Aorta (tissue), 5 donors: ENCODE data around the gene MAML3. TPM values are rescaled to one million over a fixed set of nuclear protein-coding genes. Genes with fewer than 3 reads are reported as not detected.

Source experiments
- ATAC-seq: fragments of 200-7000 bp; cut with Tn5 transposase; one replicate; pipeline ENCODE4 v1.9.1; 2022; ENCODE audit warnings: moderate library complexity; ENCODE audit not compliant: low FRiP score
- DNase-seq, 2 donors: peaks; one replicate each; pipeline ENCODE4 v3.0.0-alpha.2; 2020
- H3K27ac ChIP-seq, 2 donors: one replicate each; pipeline ENCODE4 v1.5.1; 2013; ENCODE audit warnings: low read length in 2 of 2, mild to moderate bottlenecking in 2 of 2, moderate library complexity in 2 of 2, control low read depth in 1 of 2, inconsistent platforms in 1 of 2, low read depth in 1 of 2
- H3K27me3 ChIP-seq, 2 donors: one replicate each; pipeline ENCODE4 v1.6.1; 2013; ENCODE audit warnings: control low read depth in 1 of 2, low read length in 1 of 2, mild to moderate bottlenecking in 1 of 2, moderate library complexity in 1 of 2; ENCODE audit not compliant: insufficient read depth in 2 of 2, control insufficient read depth in 1 of 2
- H3K36me3 ChIP-seq, 2 donors: one replicate each; pipeline ENCODE4 v1.6.1; 2013; ENCODE audit warnings: control low read depth in 1 of 2, low read length in 1 of 2, mild to moderate bottlenecking in 1 of 2; ENCODE audit not compliant: insufficient read depth in 2 of 2, control insufficient read depth in 1 of 2
- H3K4me1 ChIP-seq, 2 donors: one replicate each; pipeline ENCODE4 v1.6.1; 2013; ENCODE audit warnings: low read length in 2 of 2, control low read depth in 1 of 2, mild to moderate bottlenecking in 1 of 2, moderate library complexity in 1 of 2; ENCODE audit not compliant: insufficient read depth in 2 of 2, control insufficient read depth in 1 of 2
- H3K4me3 ChIP-seq, 2 donors: one replicate each; pipeline ENCODE4 v1.5.1; 2013; ENCODE audit warnings: low read length in 2 of 2, control low read depth in 1 of 2, mild to moderate bottlenecking in 1 of 2
- H3K9me3 ChIP-seq: one replicate; pipeline ENCODE4 v1.6.1; 2013; ENCODE audit warnings: mild to moderate bottlenecking, low read length; ENCODE audit not compliant: control insufficient read depth
- WGBS, 2 donors: extraction: QIAGEN DNeasy Blood & Tissue Kit; methylation state at CpG; one replicate each; pipeline ENCODE4 v1.1.7; 2013; 5-methylcytosine and 5-hydroxymethylcytosine counted together
- intact Hi-C, 2 donors: fragments of 100-400 bp; cut with DNase I; formaldehyde crosslinking; loops; one replicate each; pipeline versions ENCODE4 v1.14.2 to v1.15.0; 2022
- polyA plus RNA-seq, 2 donors: library from polyadenylated mRNA; stranded (reverse); fragments of 200-250 nt; gene quantifications; one replicate each; pipeline ENCODE4 v1.2.3, GENCODE V29; 2013
- total RNA-seq, 2 donors: library from RNA; stranded (reverse); fragmentation: NEBNext Ultra II Directional; extraction: Animal tissue kit (Norgen Biotek cat#: 25700); gene quantifications; one replicate each; pipeline ENCODE4 v1.2.1, GENCODE V29; 2021
- donor health status: healthy with polysubstance abuse.
- donor health status: Bipolar disorder and iron deficiency.
- donor health status: DM: no; HTN: no; CAD: no.
- donor health status: DM: no; HTN: no; CAD: no.
- donor health status: DM: yes; HTN: yes; CAD: no.

Gene MAML3
- total and polyA plus RNA-seq, 4 donors: 0.79 to 10.5 (median 4.9) TPM

DNA sequence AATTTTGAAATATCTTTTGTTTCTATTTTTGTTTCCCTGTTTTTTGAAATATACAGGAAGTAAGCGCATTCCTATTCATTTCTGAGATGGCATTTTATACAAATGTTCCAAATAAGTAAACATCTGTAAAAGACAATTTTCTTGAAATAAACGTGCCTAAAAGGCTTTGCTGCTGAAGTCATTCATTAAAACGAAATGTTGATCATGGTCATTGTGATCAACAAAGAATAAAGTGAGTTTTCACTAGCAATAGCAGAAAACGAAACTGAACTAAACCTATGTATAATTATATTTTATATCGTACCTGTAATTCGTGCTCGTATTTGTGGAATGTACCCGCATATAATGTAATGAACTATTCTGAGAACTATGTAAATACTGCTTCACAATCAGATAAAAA is 267.2 kb downstream of the MAML3 start:
- H3K27ac ChIP-seq: no peak overlapping the region
- H3K4me3 ChIP-seq: no peak overlapping the region
- 64 to 71% methylated on average over 8 of the region's 8 CpGs for WGBS, 2 donors
- H3K36me3 ChIP-seq: peaks cover 0 to 6% of the 10 kb centered on the region in 2 donors
- DNase-seq (no peak), ATAC-seq (no peak)
- H3K27me3 ChIP-seq: peaks cover 0 to 1% of the 10 kb centered on the region in 2 donors
- intact Hi-C loops: no loop called here
- no peaks in the 10 kb centered on the region for H3K4me1 ChIP-seq
- H3K9me3 ChIP-seq: peaks cover 2% of the 10 kb centered on the region

GRCh38 chr4:139884438-139884837 is 269.5 kb downstream of the MAML3 start:
- Histone ChIP-seq H3K27ac (no peak overlapping the region), H3K27me3 (peaks cover 0 to 1% of the 10 kb centered on the region in 2 donors), H3K36me3 (no peaks in the 10 kb centered on the region), H3K9me3 (peaks cover 2% of the 10 kb centered on the region), H3K4me1 (no peaks in the 10 kb centered on the region), H3K4me3 (no peak overlapping the region)
- DNase-seq: no peak
- ATAC-seq: no peak
- intact Hi-C loops: no loop called here
- WGBS, 2 donors: 97 to 98% methylated on average over 3 of the region's 3 CpGs

- WGBS, 2 donors: 56 to 70% methylated on average over 5 of the region's 5 CpGs
- Histone ChIP-seq H3K36me3 (no peaks in the 10 kb centered on the region), H3K4me1 (peaks cover 0 to 4% of the 10 kb centered on the region in 2 donors), H3K9me3 (peaks cover 2% of the 10 kb centered on the region), H3K4me3 (no peak overlapping the region), H3K27ac (no peak overlapping the region), H3K27me3 (peaks cover 0 to 1% of the 10 kb centered on the region in 2 donors)
- intact Hi-C loops: no loop called here
- DNase-seq (no peak), ATAC-seq (no peak)
Observed at GRCh38 chr4:139880841-139881240, 273.1 kb downstream of the MAML3 start.

- H3K4me3 ChIP-seq: no peak overlapping the region
- DNase-seq: no peak
- H3K27ac ChIP-seq: no peak overlapping the region
- WGBS, 2 donors: 90 to 94% methylated on average over 8 to 9 of the region's 9 CpGs
- H3K27me3 ChIP-seq: peaks cover 0 to 1% of the 10 kb centered on the region in 2 donors
- intact Hi-C loops: no loop called here
- no peak for ATAC-seq
- peaks cover 3% of the 10 kb centered on the region for H3K9me3 ChIP-seq
- no peaks in the 10 kb centered on the region for H3K36me3 ChIP-seq
- peaks cover 0 to 4% of the 10 kb centered on the region in 2 donors for H3K4me1 ChIP-seq
Observed at GRCh38 chr4:139878050-139878449, 275.9 kb downstream of the MAML3 start.

- no peak for DNase-seq
- peaks cover 1% of the 10 kb centered on the region for H3K9me3 ChIP-seq
- ATAC-seq: no peak
- 19 to 20% methylated on average over 5 of the region's 5 CpGs for WGBS, 2 donors
- no peaks in the 10 kb centered on the region for H3K36me3 ChIP-seq
- no peak overlapping the region for H3K4me3 ChIP-seq
- no peak overlapping the region for H3K27ac ChIP-seq
- H3K27me3 ChIP-seq: no peaks in the 10 kb centered on the region
- peaks cover 0 to 4% of the 10 kb centered on the region in 2 donors for H3K4me1 ChIP-seq
- intact Hi-C loops: no loop called here
Observed at GRCh38 chr4:139876337-139876941, 277.5 kb downstream of the MAML3 start.

- DNase-seq: no peak
- Histone ChIP-seq H3K9me3 (peaks cover 1% of the 10 kb centered on the region), H3K27ac (no peak overlapping the region), H3K27me3 (no peaks in the 10 kb centered on the region), H3K4me1 (peaks cover 0 to 4% of the 10 kb centered on the region in 2 donors), H3K36me3 (no peaks in the 10 kb centered on the region), H3K4me3 (no peak overlapping the region)
- ATAC-seq: no peak
- intact Hi-C loops: no loop called here
- 82 to 90% methylated on average over 6 of the region's 6 CpGs for WGBS, 2 donors
Observed at GRCh38 chr4:139875411-139875825, 278.6 kb downstream of the MAML3 start.

DNA sequence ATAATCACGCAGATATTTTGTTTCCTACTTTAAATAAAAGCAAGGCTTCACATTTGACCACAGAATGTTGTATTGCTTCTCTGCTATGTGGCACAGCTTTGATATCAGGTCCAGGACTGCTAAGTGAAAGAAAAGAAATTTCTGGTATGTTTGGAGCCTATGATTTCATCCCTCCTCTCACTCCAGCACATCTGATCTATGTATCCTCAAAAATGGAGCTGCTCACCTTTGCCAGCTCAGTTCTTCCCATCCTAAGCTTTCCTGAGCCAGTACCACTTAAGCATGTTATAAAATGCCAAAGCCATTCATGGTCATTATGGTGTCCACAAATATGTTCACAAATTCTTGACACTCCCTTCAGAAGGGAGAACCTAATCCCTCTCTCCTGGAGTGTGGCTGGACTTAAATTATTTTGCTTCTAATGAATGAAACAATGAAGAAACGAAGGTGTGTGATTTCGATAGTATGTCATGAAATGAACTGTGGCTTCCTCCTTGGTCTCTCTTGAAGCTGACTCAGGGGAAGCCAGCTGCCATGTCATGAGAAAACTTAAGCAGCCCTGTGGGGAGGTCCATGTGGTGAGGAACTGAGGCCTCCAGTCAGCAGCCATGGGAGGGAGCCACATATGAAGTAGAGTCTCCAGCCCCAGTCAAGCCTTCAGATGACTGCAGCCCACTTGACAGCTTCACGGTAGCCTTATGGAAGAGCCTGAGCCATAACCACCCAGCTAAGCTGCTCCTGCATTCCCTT is 280.7 kb downstream of the MAML3 start:
- no peak overlapping the region for H3K27ac ChIP-seq
- H3K4me1 ChIP-seq: peaks cover 0 to 4% of the 10 kb centered on the region in 2 donors
- 92 to 94% methylated on average over 4 of the region's 4 CpGs for WGBS, 2 donors
- no peaks in the 10 kb centered on the region for H3K36me3 ChIP-seq
- H3K4me3 ChIP-seq: no peak overlapping the region
- no peaks in the 10 kb centered on the region for H3K27me3 ChIP-seq
- peaks cover 1% of the 10 kb centered on the region for H3K9me3 ChIP-seq
- ATAC-seq (no peak), DNase-seq (no peak)
- intact Hi-C loops: no loop called here

DNA sequence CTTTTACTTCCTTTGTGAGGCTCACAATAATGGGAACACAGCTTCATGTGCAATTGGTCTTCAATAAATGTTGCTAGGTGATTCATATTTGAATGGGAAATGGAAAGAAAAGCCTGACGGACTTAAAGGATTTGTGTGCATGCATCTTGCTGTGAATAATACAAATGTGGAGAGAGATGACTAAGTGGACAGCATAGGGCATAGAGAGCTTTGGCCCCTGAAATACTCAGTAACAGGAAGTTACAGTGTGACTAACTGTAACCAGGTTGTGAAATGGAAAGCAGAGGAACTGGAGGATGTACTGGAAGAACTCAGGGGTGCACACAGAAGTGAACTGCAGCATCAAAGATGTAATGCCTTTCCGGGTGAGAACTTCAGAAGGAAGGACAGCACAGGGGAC is 281.7 kb downstream of the MAML3 start:
- H3K4me1 ChIP-seq: peaks cover 0 to 4% of the 10 kb centered on the region in 2 donors
- no peak overlapping the region for H3K27ac ChIP-seq
- no peaks in the 10 kb centered on the region for H3K36me3 ChIP-seq
- intact Hi-C loops: no loop called here
- ATAC-seq (no peak), DNase-seq (no peak)
- no peaks in the 10 kb centered on the region for H3K27me3 ChIP-seq
- peaks cover 1% of the 10 kb centered on the region for H3K9me3 ChIP-seq
- H3K4me3 ChIP-seq: no peak overlapping the region
- WGBS, 2 donors: 88 to 92% methylated on average over 2 of the region's 2 CpGs

GRCh38 chr4:139869810-139870209 is 284.2 kb downstream of the MAML3 start:
- Histone ChIP-seq H3K27ac (no peak overlapping the region), H3K36me3 (no peaks in the 10 kb centered on the region), H3K27me3 (no peaks in the 10 kb centered on the region), H3K4me3 (no peak overlapping the region), H3K4me1 (no peaks in the 10 kb centered on the region), H3K9me3 (peaks cover 1% of the 10 kb centered on the region)
- WGBS, 2 donors: 75 to 80% methylated on average over 4 of the region's 4 CpGs
- intact Hi-C loops: no loop called here
- DNase-seq: no peak
- ATAC-seq: no peak
